HepG2 (cell line): Measurements from ENCODE around the gene AUH. TPM values are rescaled to one million over a fixed set of nuclear protein-coding genes. Genes with fewer than 3 reads are reported as not detected.

Experiments used
- ATF3 ChIP-seq: sonication (generic); formaldehyde crosslinking; IDR thresholded peaks from 2 replicates; pipeline ENCODE4 v1.4.0; 2020; ENCODE audit warnings: missing genetic modification reagents
- BRCA1 ChIP-seq: sonication (generic); formaldehyde crosslinking; IDR thresholded peaks from 2 replicates; pipeline ENCODE4 v1.4.0; 2020; ENCODE audit warnings: missing genetic modification reagents
- JDP2 ChIP-seq: sonication (generic); formaldehyde crosslinking; IDR thresholded peaks from 2 replicates; pipeline ENCODE4 v1.8.1; 2022; ENCODE audit warnings: missing genetic modification reagents, borderline replicate concordance
- NR3C1 ChIP-seq: sonication (generic); formaldehyde crosslinking; IDR thresholded peaks from 2 replicates; pipeline ENCODE4 v1.4.0; 2020; ENCODE audit warnings: missing genetic modification reagents
- RAD51 ChIP-seq: fragments of 450-650 bp; IDR thresholded peaks from 2 replicates; pipeline ENCODE4 v1.6.1; 2016; ENCODE audit warnings: borderline replicate concordance
- SALL1 ChIP-seq: sonication (generic); formaldehyde crosslinking; IDR thresholded peaks from 2 replicates; pipeline ENCODE4 v1.8.0; 2022; ENCODE audit warnings: mild to moderate bottlenecking, missing genetic modification reagents
- SNRNP70 ChIP-seq: fragments of 200-400 bp; formaldehyde crosslinking; IDR thresholded peaks from 2 replicates; pipeline ENCODE4 v1.6.1; 2017; ENCODE audit warnings: mild to moderate bottlenecking, low read depth, low read length, moderate library complexity
- TBP ChIP-seq: sonication (generic); formaldehyde crosslinking; IDR thresholded peaks from 2 replicates; pipeline ENCODE4 v1.5.0; 2020; ENCODE audit warnings: missing genetic modification reagents
- XRCC5 ChIP-seq: fragments of 200-400 bp; formaldehyde crosslinking; optimal IDR thresholded peaks from 2 replicates; pipeline ENCODE3; 2017; ENCODE audit warnings: mild to moderate bottlenecking, low read length
- ZBTB20 ChIP-seq: sonication (generic); formaldehyde crosslinking; IDR thresholded peaks from 2 replicates; pipeline ENCODE4 v1.8.1; 2023; ENCODE audit warnings: missing genetic modification reagents, low read depth, mild to moderate bottlenecking, borderline replicate concordance
- ZKSCAN8 ChIP-seq: IDR thresholded peaks from 2 replicates; pipeline ENCODE4 v1.6.1; 2016; ENCODE audit warnings: borderline replicate concordance, missing genetic modification reagents, missing compliant biosample characterization
- ZNF225 ChIP-seq: sonication (generic); formaldehyde crosslinking; IDR thresholded peaks from 2 replicates; pipeline ENCODE4 v1.4.0; 2020; ENCODE audit warnings: mild to moderate bottlenecking, missing genetic modification reagents
- ZNF24 ChIP-seq: fragments of 450-650 bp; IDR thresholded peaks from 2 replicates; pipeline ENCODE4 v1.6.1; 2017; ENCODE audit warnings: antibody characterized with exemption, mild to moderate bottlenecking
- ZNF275 ChIP-seq: sonication (generic); formaldehyde crosslinking; IDR thresholded peaks from 2 replicates; pipeline ENCODE4 v1.8.0; 2022; ENCODE audit warnings: missing genetic modification reagents, mild to moderate bottlenecking, inconsistent platforms, borderline replicate concordance
- ZNF30 ChIP-seq: sonication (generic); formaldehyde crosslinking; IDR thresholded peaks from 2 replicates; pipeline ENCODE4 v1.5.0; 2020; ENCODE audit warnings: mild to moderate bottlenecking, missing genetic modification reagents
- ZNF333 ChIP-seq: sonication (generic); formaldehyde crosslinking; IDR thresholded peaks from 2 replicates; pipeline ENCODE4 v1.4.0; 2020; ENCODE audit warnings: mild to moderate bottlenecking, missing genetic modification reagents, borderline replicate concordance
- ZNF44 ChIP-seq: sonication (generic); formaldehyde crosslinking; IDR thresholded peaks from 2 replicates; pipeline ENCODE4 v1.5.1; 2020; ENCODE audit warnings: mild to moderate bottlenecking, missing genetic modification reagents
- ZNF547 ChIP-seq: sonication (generic); formaldehyde crosslinking; IDR thresholded peaks from 2 replicates; pipeline ENCODE4 v1.5.1; 2020; ENCODE audit warnings: mild to moderate bottlenecking, missing genetic modification reagents
- ZNF552 ChIP-seq: sonication (generic); formaldehyde crosslinking; IDR thresholded peaks from 2 replicates; pipeline ENCODE4 v1.9.0; 2022; ENCODE audit warnings: missing genetic modification reagents, mild to moderate bottlenecking, borderline replicate concordance
- ZNF589 ChIP-seq: sonication (generic); formaldehyde crosslinking; conservative IDR thresholded peaks from 2 replicates; pipeline ENCODE4 v1.8.0; 2022; ENCODE audit warnings: mild to moderate bottlenecking, moderate library complexity, missing genetic modification reagents
- ZNF891 ChIP-seq: sonication (generic); formaldehyde crosslinking; IDR thresholded peaks from 2 replicates; pipeline ENCODE4 v1.5.0; 2020; ENCODE audit warnings: mild to moderate bottlenecking, missing genetic modification reagents
- ZUFSP ChIP-seq: sonication (generic); formaldehyde crosslinking; IDR thresholded peaks from 2 replicates; pipeline ENCODE4 v1.9.0; 2021; ENCODE audit warnings: missing genetic modification reagents, mild to moderate bottlenecking, borderline replicate concordance
- polyA plus RNA-seq, 8 experiments: library from polyadenylated mRNA; depleted of rRNA in 3 of 8; stranded (reverse) in 7 of 8; unstranded in 1 of 8; fragments of >200 nt; fragmentation: Illumina TruSeq in 4 of 8; extraction: Trizol in 4 of 8; gene quantifications; 2 replicates each; pipeline versions ENCODE4 v1.2.1 to v1.2.3, GENCODE V29; 2011 to 2016; ENCODE audit warnings: low read depth in 4 of 8, missing spikeins in 1 of 8, mixed read lengths in 1 of 8; ENCODE audit not compliant: insufficient read depth in 1 of 8
- total RNA-seq, 5 experiments: library from RNA; depleted of rRNA; stranded (reverse); fragments of >200 nt; fragmentation: Illumina TruSeq; extraction: Trizol; gene quantifications; 2 replicates each; pipeline ENCODE4 v1.2.3, GENCODE V29; 2016; ENCODE audit warnings: low read depth in 1 of 5
- TF ChIP-seq, protein P1 (sequence below): sonication (generic); formaldehyde crosslinking; IDR thresholded peaks from 2 replicates; pipeline ENCODE4 v1.5.0; 2020; ENCODE audit warnings: missing genetic modification reagents
- TF ChIP-seq, protein P2 (sequence below): sonication (generic); formaldehyde crosslinking; IDR thresholded peaks from 2 replicates; pipeline ENCODE4 v1.4.0; 2020; ENCODE audit warnings: mild to moderate bottlenecking, low read depth, missing genetic modification reagents
- TF ChIP-seq, protein P3 (sequence below): IDR thresholded peaks from 2 replicates; pipeline ENCODE4 v1.6.1; 2012; ENCODE audit warnings: inconsistent platforms

Gene AUH
- total and polyA plus RNA-seq, 2 of the 13 experiments (the other 11 are each of a cell fraction or from before 2014, with no cell fraction given) = 25.8 to 31.9 TPM

DNA sequence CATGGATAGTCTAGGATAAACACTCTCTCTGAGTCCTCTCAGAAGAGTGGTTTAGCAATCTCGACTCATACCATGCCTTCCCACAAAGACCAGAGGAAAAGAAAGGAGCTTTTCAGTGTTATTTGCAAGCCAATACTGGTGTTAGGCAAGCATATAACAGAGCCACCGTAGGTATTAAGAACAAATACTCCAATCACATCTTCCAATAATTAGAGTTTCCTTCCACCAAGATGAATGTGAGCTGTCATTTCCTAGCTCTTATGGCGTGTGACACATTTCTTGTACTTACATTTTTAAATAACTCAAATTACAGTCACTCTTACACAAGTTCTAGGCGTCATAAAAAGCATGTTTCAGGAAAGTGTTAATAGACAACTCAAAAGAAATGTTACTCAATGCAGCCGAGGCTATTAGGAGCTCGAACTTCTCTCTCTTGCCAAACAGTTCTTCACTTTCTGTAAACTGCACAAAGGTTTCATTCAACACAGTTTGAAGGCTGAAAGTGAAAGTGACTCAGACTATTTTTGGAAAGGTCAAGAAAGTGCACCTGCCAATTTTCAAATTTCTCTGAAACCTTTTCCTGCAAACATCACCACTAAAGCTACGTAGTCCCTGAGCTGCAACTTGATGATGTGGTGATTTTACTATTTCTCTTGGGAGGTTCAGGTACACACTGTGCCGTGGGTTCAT, 153.8 kb downstream of the AUH start (continued):
- TF ChIP-seq XRCC5 = no peak
- no peak for TF ChIP-seq ATF3 (CRISPR knock-in tag)
- TF ChIP-seq ZNF275 = no peak
- no peak for TF ChIP-seq ZNF333 (CRISPR knock-in tag)
- TF ChIP-seq SNRNP70 = no peak
- no peak for TF ChIP-seq ZNF225
- no peak for TF ChIP-seq ZNF30 (CRISPR knock-in tag)
- TF ChIP-seq ZNF891 = no peak
- no peak for TF ChIP-seq ZNF547 (CRISPR knock-in tag)
- no peak for TF ChIP-seq SALL1
- no peak for TF ChIP-seq ZNF44 (CRISPR knock-in tag)
- TF ChIP-seq TBP (CRISPR knock-in tag) = no peak
- TF ChIP-seq ZBTB20 (CRISPR knock-in tag) = peak; percentile 67; the same call in 1 of the 2 replicates
- TF ChIP-seq ZKSCAN8 (CRISPR knock-in tag) = 0 out of 2 replicates have a peak, but pooled peaks have one; percentile 21
- TF ChIP-seq ZNF589 (CRISPR knock-in tag) = no peak
- TF ChIP-seq RAD51 = no peak
- no peak for TF ChIP-seq ZNF552 (CRISPR knock-in tag)
- no peak for TF ChIP-seq ZUFSP (CRISPR knock-in tag)
- TF ChIP-seq ZNF24 = no peak
- TF ChIP-seq, protein P1, sequence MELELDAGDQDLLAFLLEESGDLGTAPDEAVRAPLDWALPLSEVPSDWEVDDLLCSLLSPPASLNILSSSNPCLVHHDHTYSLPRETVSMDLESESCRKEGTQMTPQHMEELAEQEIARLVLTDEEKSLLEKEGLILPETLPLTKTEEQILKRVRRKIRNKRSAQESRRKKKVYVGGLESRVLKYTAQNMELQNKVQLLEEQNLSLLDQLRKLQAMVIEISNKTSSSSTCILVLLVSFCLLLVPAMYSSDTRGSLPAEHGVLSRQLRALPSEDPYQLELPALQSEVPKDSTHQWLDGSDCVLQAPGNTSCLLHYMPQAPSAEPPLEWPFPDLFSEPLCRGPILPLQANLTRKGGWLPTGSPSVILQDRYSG (CRISPR knock-in tag) = no peak
- no peak for TF ChIP-seq JDP2 (CRISPR knock-in tag)
- TF ChIP-seq BRCA1 (CRISPR knock-in tag) = no peak
- TF ChIP-seq NR3C1 = no peak
- TF ChIP-seq, protein P2, sequence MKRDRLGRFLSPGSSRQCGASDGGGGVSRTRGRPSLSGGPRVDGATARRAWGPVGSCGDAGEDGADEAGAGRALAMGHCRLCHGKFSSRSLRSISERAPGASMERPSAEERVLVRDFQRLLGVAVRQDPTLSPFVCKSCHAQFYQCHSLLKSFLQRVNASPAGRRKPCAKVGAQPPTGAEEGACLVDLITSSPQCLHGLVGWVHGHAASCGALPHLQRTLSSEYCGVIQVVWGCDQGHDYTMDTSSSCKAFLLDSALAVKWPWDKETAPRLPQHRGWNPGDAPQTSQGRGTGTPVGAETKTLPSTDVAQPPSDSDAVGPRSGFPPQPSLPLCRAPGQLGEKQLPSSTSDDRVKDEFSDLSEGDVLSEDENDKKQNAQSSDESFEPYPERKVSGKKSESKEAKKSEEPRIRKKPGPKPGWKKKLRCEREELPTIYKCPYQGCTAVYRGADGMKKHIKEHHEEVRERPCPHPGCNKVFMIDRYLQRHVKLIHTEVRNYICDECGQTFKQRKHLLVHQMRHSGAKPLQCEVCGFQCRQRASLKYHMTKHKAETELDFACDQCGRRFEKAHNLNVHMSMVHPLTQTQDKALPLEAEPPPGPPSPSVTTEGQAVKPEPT = no peak
- TF ChIP-seq, protein P3, sequence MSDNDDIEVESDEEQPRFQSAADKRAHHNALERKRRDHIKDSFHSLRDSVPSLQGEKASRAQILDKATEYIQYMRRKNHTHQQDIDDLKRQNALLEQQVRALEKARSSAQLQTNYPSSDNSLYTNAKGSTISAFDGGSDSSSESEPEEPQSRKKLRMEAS = peak; percentile 32
